AG09319 (cell line): ENCODE measurements around the gene ZMIZ1.

ENCODE experiments used
- DNase-seq: peaks from one replicate; pipeline ENCODE4 v3.0.0-alpha.2; 2010; ENCODE audit warnings: low read depth; ENCODE audit errors: extremely low read depth
- TF ChIP-seq, protein P1 (sequence below): IDR thresholded peaks from 2 replicates; pipeline ENCODE4 v1.5.1; 2011; ENCODE audit warnings: low read depth, mild to moderate bottlenecking, inconsistent platforms, low read length, moderate library complexity

The ZMIZ1 gene

GRCh38 chr10:79176949-79177602 lies 108.3 kb downstream of the ZMIZ1 start:
- TF ChIP-seq, protein P1, sequence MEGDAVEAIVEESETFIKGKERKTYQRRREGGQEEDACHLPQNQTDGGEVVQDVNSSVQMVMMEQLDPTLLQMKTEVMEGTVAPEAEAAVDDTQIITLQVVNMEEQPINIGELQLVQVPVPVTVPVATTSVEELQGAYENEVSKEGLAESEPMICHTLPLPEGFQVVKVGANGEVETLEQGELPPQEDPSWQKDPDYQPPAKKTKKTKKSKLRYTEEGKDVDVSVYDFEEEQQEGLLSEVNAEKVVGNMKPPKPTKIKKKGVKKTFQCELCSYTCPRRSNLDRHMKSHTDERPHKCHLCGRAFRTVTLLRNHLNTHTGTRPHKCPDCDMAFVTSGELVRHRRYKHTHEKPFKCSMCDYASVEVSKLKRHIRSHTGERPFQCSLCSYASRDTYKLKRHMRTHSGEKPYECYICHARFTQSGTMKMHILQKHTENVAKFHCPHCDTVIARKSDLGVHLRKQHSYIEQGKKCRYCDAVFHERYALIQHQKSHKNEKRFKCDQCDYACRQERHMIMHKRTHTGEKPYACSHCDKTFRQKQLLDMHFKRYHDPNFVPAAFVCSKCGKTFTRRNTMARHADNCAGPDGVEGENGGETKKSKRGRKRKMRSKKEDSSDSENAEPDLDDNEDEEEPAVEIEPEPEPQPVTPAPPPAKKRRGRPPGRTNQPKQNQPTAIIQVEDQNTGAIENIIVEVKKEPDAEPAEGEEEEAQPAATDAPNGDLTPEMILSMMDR, result no peak
- DNase-seq, result no peak

DNA sequence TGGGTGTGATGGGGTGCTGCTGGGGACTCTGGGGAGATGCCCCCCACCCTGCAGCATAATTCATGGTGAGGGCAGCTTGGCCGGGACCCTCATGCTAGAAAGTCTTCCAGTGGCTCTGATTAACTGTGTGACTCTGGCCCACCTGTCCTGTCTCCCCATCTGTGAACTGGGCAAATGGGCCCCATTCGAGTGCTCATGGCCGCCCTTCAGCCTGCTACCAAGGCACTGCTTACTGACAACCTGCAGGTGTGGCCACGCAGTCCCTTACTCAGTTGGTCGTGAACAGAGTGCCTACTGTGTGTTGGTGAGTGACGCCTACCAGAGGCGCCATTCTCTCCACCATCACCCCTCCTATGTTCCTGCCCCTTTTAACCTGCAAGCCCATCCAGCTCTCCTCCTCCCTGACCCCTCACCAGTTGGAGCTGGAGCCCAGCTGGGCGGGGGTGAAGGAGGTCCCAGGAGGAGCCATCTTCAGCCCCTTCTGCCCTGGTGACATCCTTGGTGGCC lies 109.4 kb downstream of the ZMIZ1 start:
- no peak for DNase-seq
- TF ChIP-seq, protein P1, result no peak

GRCh38 chr10:79178614-79179163 lies 109.9 kb downstream of the ZMIZ1 start:
- TF ChIP-seq, protein P1, result peak; percentile 2
- peak; percentile 68 for DNase-seq

- TF ChIP-seq, protein P1, result peak; percentile 21
- no peak for DNase-seq
These were observed 110.6 kb downstream of the ZMIZ1 start for GRCh38 chr10:79179164-79179956.

DNA sequence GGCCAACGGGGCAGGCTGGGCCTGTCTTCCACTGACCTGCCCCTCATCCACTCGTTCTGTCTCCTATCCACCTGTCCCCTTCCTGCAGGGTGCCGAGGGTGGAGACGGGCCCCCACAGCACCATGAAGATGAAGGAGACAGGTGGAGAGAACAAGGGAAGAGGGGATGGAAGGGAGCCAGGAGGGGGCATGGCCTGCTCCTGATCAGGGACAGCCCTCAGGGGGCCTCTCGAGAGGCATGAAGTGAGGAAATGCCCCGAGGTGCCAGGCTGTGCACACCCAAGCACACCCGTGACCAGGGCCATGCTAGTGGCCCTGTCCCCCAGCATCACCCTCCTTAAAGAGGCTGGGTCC lies 111.2 kb downstream of the ZMIZ1 start:
- TF ChIP-seq, protein P1, result no peak
- DNase-seq, result no peak

DNA sequence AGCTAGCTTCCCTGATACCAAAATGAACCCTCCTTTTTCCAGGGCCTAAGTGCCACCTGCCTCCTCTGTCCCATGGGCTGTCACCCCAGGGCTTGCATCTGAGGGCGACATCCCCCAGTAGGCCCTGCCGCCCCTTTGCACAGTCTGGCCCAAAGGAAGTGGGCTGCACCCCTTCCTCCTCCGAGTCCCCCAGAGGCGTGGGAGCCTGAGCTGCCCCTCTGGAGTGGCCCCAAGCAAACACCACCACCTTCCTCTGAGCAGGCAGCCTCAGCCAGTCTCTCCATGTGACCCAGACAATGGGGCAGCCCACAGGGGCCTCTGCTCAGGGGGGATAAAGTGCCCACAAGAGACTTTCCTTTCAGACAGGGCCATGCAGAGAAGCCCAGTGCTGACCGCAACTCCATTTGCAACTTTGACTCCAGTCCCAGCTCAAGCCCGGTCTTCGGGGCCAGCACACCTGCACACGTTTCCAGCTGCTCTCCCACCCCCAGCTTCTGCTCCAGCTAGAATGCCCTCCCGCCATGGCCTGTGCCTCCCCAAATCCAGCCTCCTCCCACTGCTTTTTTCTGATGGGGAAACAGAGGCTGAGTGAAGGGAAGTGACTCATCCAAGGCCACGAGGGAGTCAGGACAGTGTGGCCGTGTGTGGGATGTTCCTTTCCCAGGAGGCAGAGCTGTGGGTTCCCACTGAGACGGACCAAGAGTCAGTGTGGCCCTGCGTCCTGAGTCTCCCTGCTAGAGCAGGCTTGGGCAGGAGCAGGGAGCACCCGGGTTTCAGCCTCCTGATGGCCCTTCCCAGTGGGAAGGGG lies 111.9 kb downstream of the ZMIZ1 start:
- TF ChIP-seq, protein P1, result no peak
- DNase-seq, result no peak

GRCh38 chr10:79181227-79181626 lies 112.5 kb downstream of the ZMIZ1 start:
- TF ChIP-seq, protein P1, result no peak
- DNase-seq, result no peak
